GM18526 (cell line): ENCODE measurements around the gene AQP12B.

Experiments used
- POLR2A ChIP-seq: IDR thresholded peaks from 3 replicates; pipeline ENCODE4 v1.6.1; 2011; ENCODE audit not compliant: insufficient read length; ENCODE audit errors: extremely low read depth

AQP12B gene

DNA sequence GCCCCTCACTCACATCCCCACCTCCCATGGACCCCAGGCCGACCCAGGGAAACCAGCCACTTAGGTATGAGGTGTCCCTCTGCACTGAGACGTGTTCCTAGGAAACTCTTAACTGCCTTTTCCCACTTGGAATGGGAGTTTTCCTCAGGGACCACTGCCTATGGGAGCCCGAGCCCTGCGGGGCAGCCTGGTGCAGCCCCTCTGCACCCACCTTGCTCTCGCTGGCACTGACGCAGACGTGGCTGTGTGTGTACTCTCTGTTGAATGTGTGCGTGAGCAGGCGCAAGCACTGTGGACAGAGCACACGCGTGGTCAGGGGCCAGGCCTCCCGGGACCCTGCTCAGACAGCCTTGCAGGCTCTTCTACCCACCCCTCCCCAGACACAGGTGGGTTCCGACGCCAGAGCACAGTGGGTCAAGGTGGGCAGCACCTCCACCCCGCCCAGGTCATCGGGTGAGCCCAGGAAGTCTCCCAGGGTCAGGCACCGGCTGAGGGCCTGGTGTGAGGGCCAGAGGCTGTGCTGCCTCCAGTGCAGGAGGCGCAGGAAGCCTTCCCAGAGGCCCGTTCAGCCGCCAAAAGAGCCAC, 39.0 kb upstream of the AQP12B start:
- TF ChIP-seq POLR2A, result no peak

DNA sequence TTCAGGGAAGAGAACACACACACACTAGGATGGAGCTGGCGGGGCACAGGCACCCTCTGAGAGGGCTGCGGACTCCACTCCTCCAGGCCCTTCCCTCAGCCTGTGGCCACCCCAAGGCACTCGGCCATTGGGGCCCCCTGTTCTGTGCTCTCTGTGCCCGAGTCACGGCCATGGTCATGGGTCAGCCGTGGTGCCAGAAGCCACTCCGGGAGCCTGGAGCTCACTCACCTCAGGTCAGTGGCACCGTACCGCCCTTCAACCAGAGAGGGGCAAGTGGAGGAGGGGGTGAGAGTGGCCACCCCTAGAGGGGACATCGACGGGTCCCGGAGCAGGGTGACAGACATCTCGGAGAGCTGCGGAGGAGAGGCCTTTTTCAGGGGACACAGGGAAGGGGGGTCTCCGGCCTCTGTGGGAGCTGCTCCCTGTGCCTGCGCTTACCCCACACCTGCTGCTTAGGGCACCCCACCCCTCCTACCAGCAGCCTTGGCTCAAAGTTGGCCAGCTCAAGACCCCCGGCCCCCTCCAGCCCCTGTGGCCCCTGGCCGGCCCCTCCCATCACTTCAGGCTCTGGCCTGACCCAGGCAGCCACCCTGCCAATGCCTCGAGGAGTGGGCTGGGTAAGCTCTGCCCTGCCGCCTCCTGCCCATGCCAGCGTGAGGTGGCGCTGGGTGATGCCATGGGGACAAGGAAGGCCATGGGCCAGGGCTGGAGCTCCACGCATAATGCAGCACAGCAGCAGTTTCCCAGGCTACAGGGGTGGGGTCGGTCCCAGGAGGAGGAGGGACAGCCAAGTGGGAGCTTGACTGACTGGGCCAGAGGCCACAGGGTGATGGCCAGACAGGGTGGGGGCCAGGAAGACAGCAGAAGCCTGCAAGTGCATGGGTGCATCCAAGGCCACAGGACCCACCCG, 38.3 kb upstream of the AQP12B start:
- no peak for TF ChIP-seq POLR2A

DNA sequence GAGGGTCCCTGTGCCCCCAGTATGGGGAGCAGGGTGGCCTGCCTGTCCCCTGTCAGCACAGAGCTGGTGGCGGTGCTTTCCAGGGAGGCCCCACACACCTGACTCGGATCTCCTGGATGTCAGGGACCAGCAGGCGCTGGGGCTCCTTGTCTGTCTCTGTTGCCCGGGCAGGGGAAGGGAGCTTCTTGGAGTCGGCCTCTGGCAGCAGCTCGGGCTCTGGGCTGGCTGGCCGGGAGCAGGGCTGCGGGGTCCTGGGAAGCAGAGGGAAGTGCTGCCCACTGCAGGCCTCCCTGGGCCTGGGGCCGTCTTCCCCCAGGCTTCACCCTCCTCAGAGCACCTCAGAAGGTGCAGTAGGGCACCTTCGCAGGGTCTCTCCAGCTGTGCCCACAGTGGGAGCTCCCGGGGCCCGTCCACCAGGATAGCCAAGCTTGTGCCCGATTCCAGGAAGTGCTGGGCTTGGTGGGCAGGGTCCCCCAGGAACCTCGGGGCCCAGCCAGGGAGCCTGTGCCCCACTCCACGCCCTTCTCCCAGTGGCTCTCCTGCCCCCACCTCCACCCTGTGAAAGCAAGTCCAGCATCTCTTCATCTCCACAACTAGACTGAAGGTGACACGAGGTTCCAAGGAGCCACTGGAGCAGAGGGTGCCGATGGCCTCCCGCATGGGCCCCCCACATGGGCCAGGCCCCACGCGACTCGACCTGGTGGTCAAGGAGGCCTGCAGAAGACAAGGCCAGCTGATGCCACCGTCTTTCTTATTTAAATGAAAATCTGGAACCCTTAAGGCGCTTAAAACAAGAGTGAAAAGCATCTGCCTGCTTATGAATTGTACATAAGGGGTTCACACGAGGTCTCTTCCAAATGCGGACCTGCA, 37.2 kb upstream of the AQP12B start:
- TF ChIP-seq POLR2A, result no peak

DNA sequence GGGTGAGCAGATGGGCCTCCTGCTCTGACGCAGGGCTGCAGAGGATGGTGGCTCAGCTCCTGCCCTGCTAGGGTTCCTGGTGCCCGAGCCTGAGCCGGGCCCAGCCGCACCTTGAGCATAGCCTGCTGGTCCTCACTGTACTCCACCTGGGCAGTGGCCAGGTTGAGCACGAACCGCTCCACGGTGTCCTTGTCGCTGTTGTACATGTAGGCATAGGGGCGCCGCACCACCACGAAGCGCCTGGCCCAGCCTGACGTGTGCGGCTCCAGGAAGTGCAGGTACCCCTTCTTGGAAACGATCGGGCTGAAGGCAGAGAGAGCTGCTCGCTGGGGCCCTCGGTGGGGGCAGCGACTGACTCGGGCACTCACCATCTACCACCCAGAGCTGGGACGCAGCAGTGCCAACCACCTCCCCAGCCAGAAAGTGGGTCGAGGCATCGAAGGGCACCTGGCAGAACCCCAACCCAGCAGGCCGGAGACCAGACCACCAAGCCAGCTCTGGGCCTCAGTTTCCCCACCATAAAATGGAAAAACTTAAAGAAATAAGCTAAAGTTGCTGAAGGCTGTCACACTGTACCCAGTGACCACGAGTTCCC, 36.3 kb upstream of the AQP12B start:
- no peak for TF ChIP-seq POLR2A

DNA sequence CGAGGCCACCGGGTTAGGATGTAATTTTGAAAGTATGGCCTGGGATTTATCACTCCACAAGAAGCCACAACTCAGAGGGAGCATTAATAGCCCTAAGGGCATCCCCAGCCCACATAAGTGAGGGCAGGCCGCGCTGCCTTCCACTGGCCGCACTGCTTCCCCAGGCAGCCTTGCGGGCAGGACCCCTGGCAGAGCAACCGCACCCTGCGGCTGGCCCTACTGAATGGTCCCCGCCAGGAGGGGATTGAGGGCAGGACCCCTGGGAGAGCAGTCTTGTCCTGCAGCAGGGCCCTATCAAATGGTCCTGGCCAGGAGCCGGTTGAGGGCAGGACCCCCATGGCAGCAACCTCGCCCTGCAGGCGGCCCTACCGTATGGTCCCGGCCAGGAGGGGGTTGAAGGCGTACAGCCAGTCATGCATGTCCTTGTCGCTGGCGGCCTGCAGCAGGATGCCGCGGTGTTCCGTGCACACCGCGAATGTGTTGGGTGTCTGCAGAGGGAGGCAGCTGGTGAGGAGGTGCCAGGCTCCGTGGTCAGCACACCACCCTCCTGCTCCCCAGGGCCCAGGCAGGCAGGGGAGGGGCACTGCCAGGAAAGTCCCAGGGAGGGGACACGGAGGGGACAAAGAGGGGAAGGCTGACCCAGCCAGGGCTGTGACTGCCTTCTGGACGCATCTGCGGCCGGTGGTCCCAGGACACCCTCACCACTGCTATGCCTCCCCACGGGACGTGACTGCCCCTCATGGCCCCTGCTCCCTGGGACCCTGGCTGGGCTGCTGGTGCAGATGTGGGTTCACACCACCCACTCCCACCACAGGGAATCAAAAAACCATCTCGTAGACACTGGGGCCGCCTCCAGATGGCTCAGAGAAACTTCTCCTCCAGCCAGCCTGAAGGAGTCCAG, 35.2 kb upstream of the AQP12B start:
- TF ChIP-seq POLR2A, result no peak

DNA sequence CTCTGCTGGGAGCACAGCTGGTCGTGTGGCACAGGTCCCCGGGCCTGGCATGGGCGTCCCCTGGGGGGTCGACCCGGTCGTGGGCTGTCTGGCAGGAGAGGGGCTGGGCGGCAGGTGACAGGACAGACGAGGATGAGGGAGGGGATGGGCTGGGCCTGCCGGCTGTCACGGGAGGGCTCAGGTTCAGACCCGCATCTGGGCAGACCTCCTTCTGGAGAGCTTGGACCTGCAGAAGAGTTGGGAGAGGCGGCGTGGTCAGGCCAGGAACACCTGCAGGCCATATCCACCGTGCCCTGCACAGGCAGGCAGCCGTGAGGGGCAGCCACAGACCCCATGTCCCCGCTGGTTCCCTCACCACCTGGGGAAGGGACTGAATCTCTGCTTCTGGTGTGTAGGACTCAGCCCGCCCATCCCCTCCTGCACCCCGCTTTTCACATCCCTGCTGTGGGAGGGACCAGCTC, 34.5 kb upstream of the AQP12B start:
- no peak for TF ChIP-seq POLR2A

DNA sequence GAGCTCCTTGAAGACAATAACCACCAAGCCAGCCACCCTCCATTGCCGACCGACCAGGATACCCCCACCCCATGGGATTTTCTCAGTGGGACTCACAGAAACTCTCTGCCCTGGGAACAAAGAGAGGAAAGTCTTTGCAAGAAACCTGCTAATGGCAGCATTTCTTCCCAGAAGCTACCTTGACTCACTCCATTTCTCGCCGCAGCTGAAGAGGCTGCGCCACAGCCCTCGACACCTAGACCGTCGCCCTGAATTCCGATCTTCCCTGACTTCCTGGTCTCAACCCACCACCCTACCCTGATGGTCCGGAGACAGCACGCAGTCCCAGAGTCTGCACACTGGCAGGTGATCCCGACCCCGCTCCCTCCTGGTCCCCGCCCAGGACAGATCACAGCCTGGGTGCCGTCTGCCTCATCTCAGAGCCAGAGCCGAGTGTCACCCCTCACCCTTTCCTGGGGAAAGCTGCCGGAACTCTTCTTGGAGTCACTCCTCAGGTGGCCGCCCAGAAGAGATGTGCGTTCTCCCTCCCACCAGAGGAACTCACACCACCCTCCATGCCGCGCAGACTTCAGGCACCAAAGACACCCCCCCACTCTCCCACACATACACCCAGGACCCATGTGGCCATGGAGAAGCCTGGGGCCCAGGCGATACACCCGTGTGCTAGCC, 33.6 kb upstream of the AQP12B start:
- no peak for TF ChIP-seq POLR2A

DNA sequence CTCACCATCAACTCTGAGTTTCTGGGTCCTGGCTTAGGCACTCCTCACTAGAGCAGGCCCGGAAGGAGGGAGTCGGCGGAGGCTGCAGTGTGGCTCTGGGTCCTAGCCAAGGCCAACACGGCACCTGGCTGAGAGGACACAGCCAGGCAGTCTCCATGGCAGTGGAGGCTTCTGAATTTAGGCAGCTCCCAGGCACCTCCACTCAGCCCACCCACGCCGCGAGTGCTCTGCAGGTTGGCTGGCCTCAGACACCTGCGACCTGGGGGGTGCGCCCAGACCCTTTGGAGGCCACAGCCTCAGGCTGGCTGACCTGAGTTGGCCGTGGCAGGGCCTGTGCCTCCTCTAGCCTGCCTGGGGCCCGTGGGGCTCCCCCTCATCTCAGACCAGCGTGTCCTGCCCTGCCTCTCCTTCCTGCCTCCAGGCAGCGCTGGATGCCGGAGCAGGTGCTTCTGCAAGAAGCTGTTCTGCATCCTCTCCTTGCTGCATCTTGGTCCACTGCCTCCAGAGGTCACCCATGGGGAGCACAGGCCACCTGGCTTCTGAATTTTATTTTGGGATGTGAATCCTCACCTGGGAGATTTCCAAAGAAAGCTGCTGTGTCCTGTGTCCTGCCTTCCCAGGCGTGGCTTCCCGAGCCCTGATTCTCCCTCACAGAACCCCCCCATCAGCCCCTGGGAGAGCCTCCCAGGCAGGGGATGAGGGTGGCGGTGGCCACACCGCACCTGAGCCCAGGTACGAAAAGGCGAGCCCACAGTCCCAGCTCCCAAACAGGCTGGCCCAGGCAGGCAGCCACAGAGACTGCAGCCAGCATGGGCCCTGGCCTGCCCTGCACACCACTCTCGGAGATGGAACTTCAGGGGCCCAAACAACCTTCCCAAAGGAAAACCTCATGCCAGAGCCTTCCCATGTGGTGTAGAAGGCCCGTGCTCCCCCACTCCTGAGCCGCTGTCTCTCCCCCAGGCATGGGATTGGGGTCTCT, 32.4 kb upstream of the AQP12B start:
- TF ChIP-seq POLR2A, result no peak

DNA sequence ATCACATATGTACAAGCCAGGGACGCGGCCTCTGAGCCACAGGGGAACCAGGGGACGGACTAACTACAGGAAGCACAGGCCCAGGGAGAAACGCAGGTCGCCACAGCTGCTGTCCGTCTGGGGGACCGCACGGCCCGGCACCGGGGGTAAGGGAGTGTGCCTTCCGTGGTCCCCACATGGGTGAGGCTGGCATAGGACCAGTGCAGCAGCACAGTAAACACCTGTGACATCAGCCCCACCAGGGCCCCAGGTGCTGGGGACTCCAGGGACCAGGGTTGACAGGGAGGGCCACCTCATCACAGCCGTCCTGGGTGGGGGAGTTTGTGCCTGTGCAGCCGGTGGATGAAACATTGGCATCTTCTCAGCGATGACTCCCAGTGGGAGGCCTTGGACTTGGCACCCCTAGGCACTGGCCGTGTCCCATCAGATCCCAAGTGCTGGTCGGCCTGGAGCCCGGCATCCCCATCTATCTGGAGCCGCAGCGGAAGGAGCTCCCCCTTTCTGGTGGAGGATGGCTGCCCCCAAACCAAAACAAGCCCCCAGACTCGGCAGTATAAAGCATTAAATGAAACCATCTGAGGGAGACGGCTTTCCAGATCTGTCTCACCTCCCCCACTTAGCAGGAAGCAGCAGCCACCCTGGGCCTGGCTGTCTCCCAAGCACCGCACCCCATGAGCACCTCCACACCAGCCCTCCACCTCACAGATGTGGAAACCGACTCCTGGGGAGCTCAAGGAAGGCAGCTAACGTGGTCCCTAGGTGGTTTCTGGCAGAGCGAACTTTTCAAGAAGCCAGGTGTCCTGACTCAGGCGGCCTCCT, 31.5 kb upstream of the AQP12B start:
- TF ChIP-seq POLR2A, result no peak

DNA sequence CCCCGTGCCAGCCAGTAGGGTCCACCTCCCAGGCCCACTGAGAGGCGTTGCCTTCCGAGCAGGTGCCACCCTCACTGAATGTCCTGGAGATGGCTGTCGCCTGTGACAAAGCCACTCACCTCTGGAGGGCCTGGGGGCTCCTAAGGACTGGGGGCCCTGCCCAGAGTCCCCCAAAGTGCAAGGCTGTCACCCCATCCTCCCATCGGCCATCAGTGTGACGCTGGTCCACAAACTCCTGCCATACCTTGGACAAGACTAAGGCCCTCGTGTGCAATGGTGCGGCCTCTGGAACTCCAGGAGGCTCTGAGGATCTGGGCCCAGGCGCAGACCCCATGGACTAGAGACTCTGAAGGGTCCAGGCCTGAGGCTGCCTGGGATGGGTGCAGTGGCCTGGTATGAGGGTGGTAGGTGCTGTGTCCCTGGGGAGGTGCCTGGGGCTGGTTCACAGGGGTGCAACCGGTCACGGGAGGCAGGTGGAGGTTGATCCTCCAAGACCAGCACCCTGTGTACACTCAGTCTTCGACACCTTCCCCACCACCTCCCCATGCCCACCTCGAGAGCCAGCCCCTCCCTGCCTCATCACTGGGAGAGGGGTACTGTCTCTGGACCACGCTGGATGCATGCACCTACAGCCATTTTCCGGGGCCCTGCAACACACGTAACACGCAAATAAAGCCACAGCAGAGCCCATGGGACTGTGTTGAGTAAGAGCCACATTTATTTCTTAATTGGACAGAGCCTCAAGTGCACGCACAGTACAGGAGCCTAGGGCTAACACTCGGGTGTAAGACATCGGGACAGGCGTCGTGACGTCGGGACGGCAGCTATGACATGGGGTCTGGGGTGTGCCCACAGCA, 30.6 kb upstream of the AQP12B start:
- no peak for TF ChIP-seq POLR2A

DNA sequence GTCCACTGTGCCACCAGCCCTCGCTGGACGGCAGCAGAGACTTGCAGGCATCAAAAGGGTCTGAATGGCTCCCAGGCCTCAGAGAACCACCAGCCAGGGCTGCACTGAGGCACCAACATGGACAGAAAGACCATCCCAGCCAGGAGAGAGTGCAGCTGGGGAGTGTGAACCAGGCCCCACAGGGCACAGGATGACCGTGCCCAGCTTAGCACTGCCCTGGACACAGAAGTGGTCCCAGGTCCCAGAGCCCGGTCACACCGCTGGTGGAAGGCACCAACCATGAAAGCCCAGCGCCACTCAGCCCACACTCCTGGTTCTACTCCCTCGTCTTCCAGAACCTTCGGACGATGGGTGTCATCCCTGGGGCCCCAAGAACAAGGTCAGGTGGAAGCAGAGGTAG, 29.4 kb upstream of the AQP12B start:
- no peak for TF ChIP-seq POLR2A
